UCSD-AML1 (cell line): ENCODE results near the gene FAM76A.

Source experiments
- DNase-seq: peaks from one replicate; lab custom pipeline; 2025; ENCODE audit not compliant: unreplicated experiment; lab: John Stamatoyannopoulos, UW

Gene FAM76A

DNA sequence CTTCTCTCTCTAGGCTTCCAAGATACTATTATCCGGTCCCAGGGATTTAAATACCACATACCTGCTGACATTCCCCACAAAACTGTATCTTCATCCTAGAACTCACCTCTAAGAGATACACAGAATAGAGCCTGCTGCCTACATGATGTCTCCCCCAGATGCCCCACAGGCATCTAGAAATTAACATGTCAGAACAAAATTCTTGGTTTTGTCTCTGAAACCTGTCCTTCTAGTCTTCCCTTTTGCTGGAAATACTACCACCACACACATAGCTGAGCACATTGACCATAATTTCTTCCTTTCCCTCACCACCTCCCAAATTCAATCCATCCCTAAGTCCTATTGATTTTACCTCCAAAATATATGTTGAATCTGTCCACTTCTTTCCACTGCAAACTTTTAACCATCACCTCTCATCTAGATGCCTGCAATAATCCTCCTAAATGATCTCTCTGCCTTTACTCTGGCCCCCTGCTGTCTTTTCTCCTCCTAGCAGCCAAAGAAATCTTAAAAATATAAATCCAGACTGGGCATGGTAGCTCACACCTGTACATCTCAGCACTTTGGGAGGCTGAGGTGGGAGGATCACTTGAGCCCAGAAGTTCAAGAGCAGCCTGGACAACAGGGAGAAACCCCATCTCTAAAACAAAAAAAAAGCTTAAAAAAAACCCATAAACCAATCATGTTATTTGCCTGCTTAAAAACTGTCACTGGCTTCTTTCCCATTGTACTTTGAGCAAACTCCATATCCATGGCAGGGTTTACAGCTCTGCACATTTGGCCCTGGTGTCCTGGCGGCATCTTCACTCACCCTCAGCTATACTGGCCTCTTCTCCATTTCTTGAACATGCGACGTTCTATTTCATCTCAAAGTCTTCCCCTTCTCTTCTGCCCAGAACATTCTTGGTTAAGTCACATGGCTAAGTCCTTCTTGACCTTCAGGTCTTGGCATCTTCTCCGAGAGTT is 6.2 kb upstream of the FAM76A start:
- no peak for DNase-seq

DNA sequence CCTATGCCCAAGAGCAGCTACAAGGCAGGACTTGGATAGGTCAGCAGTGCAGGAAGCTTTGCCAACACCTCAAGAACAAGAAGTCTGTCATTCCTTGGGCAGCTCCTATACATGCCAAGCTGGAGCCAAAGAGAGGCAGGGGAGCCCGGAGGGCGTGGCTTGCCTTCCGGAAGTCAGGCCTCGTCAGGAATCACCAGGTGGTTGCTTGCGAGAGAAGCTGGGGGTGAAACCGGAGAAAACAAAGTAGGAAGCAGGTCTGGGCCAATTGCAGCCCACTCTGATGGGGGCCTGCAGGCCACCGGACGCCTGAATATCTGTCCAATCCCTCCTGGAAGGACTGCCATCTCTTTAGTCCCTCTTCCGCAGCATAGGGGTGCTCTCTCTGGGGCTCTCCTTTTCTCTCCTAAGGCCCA is 794 bp upstream of the FAM76A start:
- DNase-seq = no peak

DNA sequence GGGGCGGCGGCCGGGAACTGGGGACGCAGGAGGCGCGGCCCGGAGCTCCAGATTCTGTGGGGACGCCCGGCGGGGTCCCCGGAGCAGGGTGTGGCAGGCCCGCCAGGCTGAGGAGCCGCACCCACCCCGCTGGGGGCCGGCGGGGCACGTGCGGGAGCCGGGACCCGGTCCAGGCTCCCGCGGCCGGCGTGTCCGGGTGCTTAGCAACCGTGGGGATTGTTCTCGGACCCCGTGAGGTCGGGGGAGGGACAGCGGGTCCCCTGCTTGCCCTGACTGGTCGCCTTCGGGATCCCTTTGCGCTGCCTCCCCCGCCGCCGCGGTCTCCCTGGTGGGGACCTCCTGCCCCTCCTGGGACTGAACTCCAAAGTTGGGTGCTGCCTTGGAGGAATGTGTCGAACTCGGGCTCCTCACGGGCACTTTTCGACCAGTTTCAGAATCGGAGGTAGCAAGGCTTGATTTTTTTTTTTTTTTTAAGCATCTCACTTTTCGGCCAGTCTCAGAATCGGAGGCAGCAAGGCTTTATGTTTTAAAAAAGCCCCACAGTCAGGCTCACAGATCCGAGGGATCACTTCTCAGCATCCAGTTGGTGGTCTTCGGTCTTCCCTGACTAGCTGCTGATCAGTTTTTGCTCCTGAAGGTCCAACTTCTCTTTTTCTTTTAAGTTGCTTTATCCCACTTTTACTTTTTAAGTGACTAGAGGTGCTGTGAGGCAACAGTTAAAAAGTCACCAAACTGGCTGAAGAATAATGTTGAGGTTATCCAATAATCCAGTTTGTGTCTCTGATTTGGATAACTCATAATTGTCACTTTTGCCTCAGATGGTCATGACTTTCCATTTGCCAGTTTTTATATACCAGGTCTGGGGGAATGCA is 648 bp downstream of the FAM76A start:
- DNase-seq = peak; percentile 61

DNA sequence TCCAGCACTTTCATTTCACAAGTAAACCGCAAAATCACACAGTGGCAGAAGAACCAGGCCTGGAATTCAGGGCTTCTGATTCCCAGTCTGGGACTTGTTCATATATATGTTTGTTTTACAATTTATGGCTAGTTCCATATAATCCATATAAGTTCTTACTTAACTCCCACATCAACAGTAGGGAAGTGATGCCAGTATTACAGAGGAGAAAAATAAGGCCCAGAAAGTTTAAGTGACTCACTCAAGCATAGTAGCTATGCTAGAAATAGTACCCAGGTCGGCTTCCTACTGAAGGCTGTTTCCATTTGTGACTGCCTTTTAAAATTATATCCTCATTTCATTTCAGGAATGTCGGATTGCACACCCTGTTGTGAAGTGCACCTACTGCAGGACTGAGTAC is 1.4 kb downstream of the FAM76A start:
- no peak for DNase-seq

DNA sequence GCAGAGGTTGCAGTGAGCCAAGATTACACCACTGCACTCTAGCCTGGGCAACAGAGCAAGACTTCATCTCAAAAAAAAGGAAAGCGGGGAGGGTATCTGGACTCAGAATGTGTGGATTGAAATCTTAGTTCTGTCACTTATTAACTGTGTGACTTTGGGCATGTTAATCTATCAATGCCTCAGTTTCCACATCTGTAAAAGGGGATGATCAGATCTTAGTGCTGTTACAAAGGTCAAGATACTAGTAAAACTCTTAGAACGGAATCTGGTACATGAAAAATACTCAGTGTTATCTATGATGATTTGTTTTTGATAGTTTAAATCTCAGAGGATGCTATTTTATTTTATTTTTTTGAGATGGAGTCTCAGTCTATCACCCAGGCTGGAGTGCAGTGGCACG is 10.5 kb downstream of the FAM76A start:
- no peak for DNase-seq

DNA sequence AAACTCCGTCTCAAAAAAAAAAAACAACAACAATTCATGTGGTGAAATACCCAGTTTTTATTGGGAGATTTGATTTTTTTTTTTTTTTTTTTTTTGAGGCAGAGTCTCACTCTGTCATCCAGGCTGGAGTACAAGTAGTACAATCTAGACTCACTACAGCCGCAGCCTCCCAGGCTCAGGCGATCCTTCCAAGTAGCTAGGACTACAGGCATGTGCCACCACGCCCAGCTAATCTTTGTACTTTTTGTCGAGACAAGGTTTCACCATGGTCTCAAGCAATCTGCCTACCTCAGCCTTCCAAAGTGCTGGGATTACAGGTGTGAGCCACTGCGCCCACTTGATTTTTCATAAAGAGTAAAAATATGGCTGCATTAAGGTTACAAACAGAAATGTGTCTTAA is 15.4 kb downstream of the FAM76A start:
- no peak for DNase-seq

DNA sequence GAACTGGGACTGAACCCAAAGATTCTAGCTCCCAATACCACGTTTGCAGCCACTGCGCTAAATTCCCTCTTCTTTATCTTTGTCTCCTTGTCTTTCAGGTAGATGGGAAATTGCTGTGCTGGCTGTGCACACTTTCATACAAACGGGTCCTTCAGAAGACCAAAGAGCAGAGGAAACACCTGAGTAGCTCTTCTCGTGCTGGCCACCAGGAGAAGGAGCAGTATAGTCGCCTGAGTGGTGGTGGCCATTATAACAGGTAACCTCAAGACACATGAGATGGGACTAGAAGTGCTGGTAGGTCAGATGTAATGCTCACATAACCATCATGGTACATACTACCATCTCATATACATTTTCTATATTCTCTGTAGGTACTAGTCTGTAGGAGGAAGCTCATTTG is 18.8 kb downstream of the FAM76A start:
- no peak for DNase-seq

DNA sequence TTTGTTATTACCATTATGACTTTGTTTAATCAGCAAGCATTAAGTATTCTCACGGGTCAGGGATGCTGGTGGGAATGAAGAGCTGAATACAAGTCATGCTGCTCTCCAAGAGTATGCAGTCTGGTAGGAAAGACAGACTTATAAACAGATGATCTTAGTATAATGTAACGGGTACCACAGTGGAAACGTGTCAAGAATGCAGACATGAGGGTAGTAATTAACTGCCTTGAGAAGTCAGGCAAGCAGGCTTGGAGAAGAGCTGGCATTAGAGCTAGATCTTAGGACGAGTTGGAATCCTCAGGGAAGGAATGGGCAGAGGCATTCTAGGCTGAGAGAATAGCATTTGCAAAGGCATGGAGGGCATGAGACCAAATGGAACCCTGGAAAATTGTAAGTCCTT is 19.7 kb downstream of the FAM76A start:
- DNase-seq = no peak

DNA sequence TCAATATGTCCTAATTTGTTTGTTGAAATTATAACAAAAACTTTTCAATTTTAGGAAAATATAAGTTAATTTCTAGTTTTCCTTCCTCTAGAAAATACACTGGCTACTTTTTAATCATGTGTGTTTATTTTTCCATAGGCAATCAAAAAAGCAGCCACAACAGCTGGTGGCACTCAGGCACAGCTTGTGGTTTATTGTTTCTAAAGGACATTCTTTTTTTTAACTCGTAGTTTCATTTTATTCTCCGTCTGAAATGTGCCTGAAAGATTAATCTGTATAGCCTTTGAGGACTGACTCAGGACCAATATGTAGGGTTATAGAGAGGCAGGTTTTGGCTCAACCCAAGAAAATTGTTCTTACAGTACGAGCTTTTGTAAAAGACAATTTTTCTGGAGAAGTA is 26.6 kb downstream of the FAM76A start:
- no peak for DNase-seq

DNA sequence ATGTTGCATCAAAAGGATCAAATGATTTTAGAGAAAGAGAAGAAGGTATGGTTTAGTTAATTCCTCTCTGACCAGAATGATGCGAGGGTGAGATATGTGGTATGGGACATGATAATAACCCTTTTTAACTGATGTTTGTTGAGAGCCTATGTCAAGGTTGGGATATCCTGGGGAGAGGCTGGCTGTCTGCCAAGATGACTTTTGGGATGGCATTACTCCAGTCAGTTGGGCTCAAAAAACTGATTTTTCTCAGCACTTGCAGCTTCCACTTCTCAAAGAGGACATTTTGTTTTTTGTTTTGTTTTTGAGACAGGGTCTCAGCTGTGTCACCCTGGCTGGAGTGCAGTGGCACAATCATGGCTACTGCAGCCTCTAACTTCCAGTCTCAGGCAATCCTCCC is 29.5 kb downstream of the FAM76A start:
- DNase-seq = no peak

DNA sequence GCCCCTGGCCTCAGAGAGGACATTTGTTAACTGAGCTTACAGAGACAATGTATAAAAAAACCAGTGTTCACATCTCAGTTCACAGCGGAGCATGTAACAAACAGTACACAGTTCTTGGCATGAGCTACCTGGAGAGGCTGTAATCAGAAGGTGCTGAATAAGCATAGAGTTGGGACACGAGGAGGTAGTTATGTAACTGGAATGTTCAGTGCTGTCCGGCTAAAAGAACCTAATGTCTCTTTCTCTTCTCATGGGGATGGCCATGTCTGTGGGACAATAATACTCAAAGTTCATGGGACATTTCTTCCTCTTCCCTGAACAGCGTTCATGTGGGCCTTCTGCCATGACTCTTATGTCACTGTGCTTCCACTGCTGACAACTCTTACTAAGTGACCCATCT is 30.1 kb downstream of the FAM76A start:
- no peak for DNase-seq

DNA sequence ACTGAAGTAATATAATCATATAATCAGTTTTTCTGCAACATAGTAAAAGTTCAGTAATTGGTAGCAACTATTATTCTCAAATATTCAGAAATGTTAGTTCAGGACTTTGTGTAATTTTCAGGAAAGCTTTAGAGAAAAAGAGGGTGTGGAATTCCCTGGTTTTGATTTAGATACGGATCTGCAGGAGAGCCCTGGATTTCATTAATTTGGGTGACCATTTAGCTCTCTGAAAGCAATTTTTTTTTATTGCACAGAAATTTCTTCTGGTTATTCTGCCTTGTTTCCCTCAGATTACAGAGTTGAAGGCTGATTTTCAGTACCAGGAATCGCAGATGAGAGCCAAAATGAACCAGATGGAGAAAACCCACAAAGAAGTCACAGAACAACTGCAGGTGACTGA is 33.5 kb downstream of the FAM76A start:
- DNase-seq = no peak

DNA sequence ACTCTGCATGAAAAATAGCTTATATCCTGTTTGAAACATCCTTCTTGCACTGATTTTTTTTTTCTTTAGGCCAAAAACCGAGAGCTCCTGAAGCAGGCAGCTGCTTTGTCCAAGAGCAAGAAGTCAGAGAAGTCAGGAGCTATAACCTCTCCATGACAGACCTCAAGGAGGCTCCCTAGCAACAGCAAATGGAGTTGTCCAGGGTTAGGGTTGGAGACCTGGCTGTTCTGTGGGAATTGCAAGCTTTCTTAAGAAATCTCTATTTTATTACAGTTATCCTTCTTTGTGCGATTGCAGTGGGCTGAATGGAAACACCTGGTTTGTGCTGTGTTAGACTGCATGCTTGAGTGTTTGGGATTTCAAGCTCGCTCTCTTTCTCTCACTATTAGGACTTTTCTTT is 34.7 kb downstream of the FAM76A start:
- DNase-seq = no peak

DNA sequence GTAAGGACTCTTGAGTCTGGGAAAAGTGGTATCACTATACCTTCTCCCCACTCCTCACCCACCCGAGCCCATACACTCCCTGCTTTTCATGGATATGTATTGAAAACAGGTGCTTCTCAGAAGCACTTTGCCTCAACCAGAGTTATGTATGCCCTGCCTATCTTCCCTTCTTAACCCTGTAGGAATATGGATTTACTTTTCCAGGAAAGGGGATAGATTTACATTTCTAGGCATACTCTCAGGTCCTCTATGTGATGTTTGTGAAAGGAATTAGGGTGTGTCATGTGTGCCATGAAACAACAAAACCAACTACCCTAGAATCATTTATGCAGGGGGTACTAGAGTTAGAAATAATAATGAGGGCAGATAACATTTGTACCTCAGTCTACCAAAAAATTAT is 36.3 kb downstream of the FAM76A start:
- no peak for DNase-seq

DNA sequence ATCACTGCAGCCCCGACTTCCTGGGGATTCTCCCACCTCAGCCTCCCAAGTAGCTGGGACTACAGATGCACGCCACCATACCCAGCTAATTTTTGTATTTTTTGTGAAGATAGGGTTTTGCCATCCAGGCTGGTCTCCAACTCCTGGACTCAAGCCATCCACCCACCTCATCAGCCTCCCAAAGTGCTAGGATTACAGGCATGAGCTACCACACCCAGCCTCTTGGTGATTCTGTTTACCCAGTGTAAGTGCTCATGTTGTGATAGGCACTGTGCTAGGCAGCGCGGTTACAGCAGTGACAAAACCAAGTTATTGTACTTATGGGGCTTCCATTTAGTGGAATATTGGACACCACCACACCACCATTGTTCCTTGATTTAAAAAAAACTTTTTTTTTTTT is 37.6 kb downstream of the FAM76A start:
- no peak for DNase-seq

DNA sequence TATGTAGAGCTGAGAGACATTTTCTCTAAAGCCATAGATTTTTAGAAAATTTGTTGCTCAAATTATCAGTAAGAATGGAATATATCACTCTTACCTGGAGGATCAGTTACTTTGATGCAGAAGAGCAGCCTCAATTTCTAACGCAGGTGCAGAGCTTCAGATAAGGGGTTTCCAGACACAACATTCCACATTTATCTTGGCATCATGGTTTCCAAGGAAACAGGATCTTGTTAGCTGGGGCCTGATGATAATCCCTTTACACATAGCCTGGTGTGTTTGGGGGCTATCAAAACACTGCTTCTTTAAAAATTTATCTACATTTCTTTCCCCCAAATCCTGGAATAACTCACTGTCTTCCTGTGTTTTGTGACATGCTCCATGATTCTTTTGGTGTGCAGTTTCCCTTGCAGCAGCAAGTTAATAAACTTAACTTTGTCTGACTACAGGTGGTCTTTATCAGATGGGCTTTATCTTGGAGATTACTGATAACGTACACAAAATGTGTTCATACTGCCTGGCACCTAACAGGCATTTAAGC is 44.6 kb downstream of the FAM76A start:
- DNase-seq = no peak

DNA sequence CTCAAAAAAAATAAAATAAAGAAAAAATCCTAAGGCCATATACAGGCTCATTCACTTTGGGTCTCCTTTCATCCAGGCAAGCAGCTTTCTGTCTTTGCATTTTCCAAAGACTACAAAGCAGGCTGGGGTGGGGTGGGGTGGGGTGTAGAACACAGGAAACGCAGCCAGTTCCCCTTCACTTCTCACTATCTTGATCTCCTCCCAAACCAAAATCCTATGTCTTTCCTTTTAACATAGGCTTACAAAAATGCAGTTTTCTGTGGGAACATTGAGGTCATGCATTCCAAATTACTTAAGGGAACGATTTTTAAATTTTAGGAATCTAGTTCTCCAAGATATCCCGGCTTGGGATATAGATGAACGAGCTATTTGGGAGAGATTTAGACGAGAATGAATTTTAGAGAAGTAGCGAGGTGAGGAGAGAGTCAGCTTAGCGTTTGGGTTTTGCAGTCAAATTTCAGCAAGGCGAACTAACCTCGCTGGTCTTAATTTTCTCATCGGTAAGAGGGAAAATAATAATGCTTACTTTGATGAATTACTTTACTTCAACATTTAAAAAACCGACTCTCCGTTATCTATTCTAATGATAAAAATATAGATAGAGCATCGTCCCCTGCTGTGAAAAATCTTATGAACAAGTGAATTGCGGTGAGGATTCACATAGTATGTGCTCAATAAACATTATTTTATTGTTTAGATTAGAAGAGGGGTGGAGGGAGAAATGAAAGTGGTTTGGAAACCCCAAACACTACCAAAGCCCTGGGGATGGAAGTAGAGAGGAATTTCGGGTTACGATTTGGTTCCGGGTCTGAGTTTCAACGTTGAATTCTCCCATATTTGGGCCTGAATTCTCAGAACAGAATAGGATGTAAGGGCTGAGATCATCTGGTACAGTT is 46.5 kb downstream of the FAM76A start:
- DNase-seq = no peak

DNA sequence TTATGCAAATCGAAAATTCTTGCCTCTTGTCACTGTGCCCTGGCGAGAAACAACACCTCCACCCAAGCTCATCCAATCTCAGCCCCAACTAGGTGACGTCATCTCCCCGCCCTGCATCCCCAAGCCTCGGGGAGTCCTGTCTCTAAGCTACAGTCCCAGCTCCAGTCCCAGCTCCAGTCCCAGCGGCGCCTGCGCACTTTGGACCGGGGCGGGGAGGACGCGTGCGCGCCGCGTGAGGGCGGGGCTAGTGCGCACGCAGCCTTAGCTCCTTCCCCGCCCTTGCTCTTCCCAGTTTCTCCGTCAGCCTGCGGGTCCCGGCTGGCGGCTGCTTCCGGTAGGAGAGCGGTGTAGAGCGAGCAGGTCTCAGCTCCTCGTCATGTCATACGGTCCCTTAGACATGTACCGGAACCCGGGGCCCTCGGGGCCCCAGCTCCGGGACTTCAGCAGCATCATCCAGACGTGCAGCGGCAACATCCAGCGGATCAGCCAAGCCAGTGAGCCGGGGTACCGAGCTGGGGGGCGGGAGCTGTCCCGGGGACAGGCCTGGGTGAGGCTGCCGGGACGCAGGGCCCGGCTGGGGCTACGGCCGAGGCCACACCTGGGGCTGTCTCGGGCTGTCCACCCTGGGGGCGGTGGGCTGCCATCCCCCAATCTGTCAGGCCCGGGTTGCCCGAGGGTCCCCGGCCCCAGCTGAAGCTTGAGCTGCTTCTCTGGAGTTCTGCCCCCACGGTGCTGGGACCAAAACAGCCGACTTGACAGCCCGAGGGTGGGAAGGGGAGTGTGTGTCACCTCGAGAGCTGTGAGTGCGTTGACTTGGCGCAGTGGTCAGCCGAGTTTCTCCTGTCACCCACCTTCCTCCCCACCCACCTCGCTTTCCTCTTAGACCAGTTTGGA is 47.4 kb downstream of the FAM76A start, which contains the start of gene STX12:
STX12 (plus strand) TSS at position 288 of the 894 bp plus-strand sequence; CDS start at position 377, 89 bp downstream.
- peak; percentile 98 for DNase-seq

DNA sequence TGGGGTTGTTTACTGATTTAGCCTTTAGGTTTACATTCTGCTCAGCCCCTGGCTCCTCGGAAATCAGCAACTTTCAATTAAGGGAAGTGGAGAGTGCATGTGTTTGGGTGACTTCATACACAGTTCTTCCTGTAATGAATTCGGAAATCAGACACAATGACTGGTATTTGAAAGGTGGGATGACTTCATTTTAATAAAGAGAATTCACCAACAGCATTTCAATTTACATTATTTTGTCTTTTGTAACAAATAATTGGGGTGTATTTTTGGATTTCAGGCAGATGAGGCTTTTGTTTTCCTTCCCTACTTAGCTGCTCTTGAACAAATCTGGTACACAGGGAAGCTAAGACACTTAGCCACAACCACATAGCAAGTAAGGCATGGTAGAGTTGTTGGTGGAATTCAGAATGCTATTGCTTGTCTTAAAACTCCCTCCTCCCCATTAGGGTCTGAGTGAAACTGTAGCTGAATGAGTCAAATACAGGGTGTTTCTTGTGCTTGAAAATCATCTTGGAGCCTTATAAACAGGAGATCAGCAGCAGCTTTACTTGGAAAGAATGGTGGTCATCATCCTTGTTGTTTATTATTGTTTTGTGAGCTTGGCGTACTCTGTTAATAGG is 48.2 kb downstream of the FAM76A start:
- no peak for DNase-seq
